ENCODE results near the gene CTSK.

The CTSK gene

GRCh38 chr1:150753416-150753815 lies 54.6 kb downstream of the CTSK start:
- DNase-seq, result no peak

DNA sequence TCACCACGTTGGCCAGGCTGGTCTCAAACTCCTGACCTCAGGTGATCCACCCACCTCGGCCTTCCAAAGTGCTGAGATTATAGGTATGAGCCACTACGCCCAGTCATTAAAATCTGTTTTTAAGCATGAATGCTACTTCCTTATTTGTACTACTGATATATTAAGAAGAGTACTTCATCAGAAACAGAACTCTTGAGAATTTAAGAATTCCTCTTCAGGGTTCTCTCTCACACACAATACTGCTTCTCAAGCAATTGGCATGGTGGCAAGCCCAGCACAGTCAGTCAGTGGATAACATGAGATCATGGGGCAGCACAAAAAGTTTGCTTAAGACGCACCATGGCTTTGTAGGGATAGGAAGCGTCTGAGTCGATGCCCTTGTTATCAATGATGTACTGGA lies 56.6 kb downstream of the CTSK start:
- no peak for DNase-seq

DNA sequence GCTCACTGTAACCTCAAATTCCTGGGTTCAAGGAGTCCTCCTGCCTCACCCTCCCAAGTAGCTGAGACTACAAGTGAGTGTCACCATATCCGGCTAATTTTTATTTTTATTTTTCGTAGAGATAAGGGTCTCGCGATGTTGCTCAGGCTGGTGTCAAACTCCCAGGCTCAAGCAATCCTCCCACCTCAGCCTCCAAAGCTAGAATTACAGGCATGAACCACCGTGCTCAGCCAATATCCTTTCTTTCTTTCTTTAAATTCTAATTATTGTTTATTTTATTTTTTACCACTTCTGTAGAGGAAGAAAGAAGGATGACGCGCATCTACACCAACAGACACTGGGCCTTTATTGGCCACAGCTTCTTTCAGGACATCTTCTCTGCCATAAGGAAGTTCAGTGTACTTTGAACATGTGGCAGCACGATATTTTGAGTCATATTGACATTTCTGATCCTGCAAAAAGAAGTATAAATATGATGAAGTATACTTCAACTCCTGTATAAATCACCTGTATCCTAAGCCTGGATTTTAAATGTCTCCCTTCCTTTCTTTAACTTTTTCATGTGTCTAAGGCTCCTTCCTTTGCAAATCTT lies 58.2 kb downstream of the CTSK start:
- DNase-seq, result no peak

- no peak for DNase-seq
Observed at GRCh38 chr1:150748878-150749719, 59.0 kb downstream of the CTSK start.
